Right atrium auricular region (tissue), 2 donors: ENCODE measurements around the gene NEU1. TPM values are rescaled to one million over a fixed set of nuclear protein-coding genes. Genes with fewer than 3 reads are reported as not detected.
"Not testable (repeated sequence)": the region's sequence is repeated elsewhere in the genome, so short reads cannot be mapped to it uniquely, and the experiment has no call there.

Experiments used
- DNase-seq: peaks from one replicate; pipeline ENCODE4 v3.0.0-alpha.2; 2019; ENCODE audit warnings: low spot score
- H3K27ac ChIP-seq, 2 donors: fragments of 200-600 bp; sonication (generic); 1 replicate in 1 of 2; 2 replicates in 1 of 2; pipeline ENCODE4 v1.5.1; 2016 to 2019
- H3K27me3 ChIP-seq, 2 donors: fragments of 200-600 bp; sonication (generic); one replicate each; pipeline versions ENCODE4 v1.5.1 to v1.6.0; 2017 to 2019
- H3K36me3 ChIP-seq: fragments of 200-600 bp; sonication (generic); one replicate; pipeline ENCODE4 v1.5.1; 2016
- H3K4me1 ChIP-seq, 2 donors: fragments of 200-600 bp; sonication (generic); one replicate each; pipeline versions ENCODE4 v1.5.1 to v1.6.0; 2017 to 2019
- H3K4me3 ChIP-seq, 2 donors: fragments of 200-600 bp; sonication (generic); 1 replicate in 1 of 2; 2 replicates in 1 of 2; pipeline ENCODE4 v1.5.1; 2017 to 2019; ENCODE audit warnings: mild to moderate bottlenecking in 1 of 2, moderate library complexity in 1 of 2
- H3K9me3 ChIP-seq, 2 donors: fragments of 200-600 bp; sonication (generic); one replicate each; pipeline ENCODE4 v1.5.1; 2019
- total RNA-seq, 2 donors: library from RNA; depleted of rRNA; stranded (reverse); fragments of >200 nt; gene quantifications; one replicate each; pipeline ENCODE4 v1.1.0, GENCODE V29; 2016
- TF ChIP-seq, protein P1 (sequence below), 2 donors: fragments of 200-600 bp; sonication (generic); IDR thresholded peaks; one replicate each; pipeline ENCODE4 v1.5.1; 2019; ENCODE audit warnings: antibody characterized with exemption in 2 of 2

The NEU1 gene
- total RNA-seq, 2 donors from 2014 or later, result 28.0 to 37.7 TPM

GRCh38 chr6:31822036-31822821 lies 40.4 kb downstream of the NEU1 start:
- Histone ChIP-seq H3K9me3 (no peaks in the 10 kb centered on the region), H3K4me1 (peaks cover 0 to 60% of the 10 kb centered on the region in 2 donors), H3K27me3 (no peaks in the 10 kb centered on the region), H3K36me3 (no peaks in the 10 kb centered on the region), H3K27ac (peak overlapping the region; percentile 99 to 100), H3K4me3 (peak overlapping the region; percentile 47 to 54)
- TF ChIP-seq, protein P1, sequence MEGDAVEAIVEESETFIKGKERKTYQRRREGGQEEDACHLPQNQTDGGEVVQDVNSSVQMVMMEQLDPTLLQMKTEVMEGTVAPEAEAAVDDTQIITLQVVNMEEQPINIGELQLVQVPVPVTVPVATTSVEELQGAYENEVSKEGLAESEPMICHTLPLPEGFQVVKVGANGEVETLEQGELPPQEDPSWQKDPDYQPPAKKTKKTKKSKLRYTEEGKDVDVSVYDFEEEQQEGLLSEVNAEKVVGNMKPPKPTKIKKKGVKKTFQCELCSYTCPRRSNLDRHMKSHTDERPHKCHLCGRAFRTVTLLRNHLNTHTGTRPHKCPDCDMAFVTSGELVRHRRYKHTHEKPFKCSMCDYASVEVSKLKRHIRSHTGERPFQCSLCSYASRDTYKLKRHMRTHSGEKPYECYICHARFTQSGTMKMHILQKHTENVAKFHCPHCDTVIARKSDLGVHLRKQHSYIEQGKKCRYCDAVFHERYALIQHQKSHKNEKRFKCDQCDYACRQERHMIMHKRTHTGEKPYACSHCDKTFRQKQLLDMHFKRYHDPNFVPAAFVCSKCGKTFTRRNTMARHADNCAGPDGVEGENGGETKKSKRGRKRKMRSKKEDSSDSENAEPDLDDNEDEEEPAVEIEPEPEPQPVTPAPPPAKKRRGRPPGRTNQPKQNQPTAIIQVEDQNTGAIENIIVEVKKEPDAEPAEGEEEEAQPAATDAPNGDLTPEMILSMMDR (IDR thresholded peaks at IDR 0.05), result no peak
- peak; percentile 95 for DNase-seq

DNA sequence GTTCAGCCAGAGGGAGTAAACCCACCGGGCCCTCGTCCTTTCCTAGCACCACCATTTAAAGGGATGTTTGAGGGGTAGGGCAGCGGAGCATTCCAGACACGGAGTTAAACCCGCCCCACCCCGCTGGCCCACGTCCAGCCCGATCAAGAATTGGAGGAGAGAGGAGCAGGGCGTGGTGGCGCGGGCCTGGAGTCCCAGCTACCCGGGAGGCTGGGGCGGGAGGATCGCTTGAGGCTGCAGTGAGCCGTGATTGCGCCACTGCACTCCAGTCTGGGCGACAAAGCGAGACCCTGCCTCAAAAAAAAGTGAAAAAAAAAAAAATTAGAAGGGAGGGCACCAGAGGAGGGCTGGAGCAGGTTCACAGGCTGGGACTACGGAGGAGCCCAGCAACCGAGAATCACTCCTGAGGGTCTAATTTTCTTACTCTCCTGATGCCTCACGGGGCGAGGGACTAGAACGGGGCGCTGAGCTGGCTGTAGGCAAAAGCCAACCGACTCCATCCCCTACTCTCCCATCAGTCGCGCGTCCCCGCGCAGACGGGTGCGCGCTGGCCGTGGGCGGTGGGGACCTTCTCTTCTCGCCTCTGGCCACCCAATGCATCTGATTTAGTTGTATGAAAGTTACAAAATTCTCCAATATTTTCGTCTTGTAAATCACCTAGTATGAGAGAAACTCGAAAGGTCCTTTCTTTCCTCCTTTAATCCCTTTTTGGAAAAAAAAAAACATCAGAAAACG lies 41.2 kb downstream of the NEU1 start:
- Histone ChIP-seq H3K4me1 (peaks cover 0 to 56% of the 10 kb centered on the region in 2 donors), H3K27me3 (no peaks in the 10 kb centered on the region), H3K9me3 (no peaks in the 10 kb centered on the region), H3K27ac (peak overlapping the region; percentile 99 to 100), H3K36me3 (no peaks in the 10 kb centered on the region), H3K4me3 (peak overlapping the region; percentile 47 to 54)
- TF ChIP-seq, protein P1 (IDR thresholded peaks at IDR 0.05), result no peak
- peak; percentile 76 for DNase-seq

- H3K9me3 ChIP-seq, DNase-seq, H3K4me3 ChIP-seq, H3K36me3 ChIP-seq, H3K27me3 ChIP-seq: not testable (repeated sequence)
- peaks cover 0 to 48% of the 10 kb centered on the region in 2 donors for H3K4me1 ChIP-seq
- peak overlapping the region; percentile 99 to 100 for H3K27ac ChIP-seq
Measured at GRCh38 chr6:31820399-31820798, 42.2 kb downstream of the NEU1 start.

DNA sequence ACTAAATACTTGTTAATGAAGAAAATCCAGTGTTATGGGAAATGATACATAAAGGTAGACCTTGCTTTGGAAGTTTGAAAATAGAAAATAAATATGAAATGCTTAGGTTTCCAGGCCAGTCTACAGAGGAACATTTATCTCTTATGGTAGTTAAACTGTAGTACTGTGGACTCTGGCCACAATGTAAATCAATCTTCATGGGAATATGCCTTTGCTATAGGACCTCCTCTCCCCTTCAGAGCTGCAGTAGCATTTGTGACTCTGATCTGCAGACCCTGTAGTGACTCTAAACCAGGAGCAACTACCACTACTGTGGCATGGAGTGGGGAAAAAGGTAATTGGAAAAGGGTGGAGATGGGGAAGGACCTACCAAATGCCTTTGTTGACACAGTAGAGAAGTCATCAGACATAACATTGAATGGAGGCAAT lies 42.7 kb downstream of the NEU1 start:
- no peaks in the 10 kb centered on the region for H3K27me3 ChIP-seq
- H3K4me3 ChIP-seq, result no peak overlapping the region

GRCh38 chr6:31817929-31818511 lies 44.6 kb downstream of the NEU1 start:
- H3K4me1 ChIP-seq, result peaks cover 0 to 54% of the 10 kb centered on the region in 2 donors
- DNase-seq, H3K27me3 ChIP-seq, H3K9me3 ChIP-seq, H3K36me3 ChIP-seq: not testable (repeated sequence)
- H3K4me3 ChIP-seq, result peak overlapping the region; percentile 58 to 61
- peak overlapping the region; percentile 99 to 100 for H3K27ac ChIP-seq

More for the DNA sequence above, 42.7 kb downstream of the NEU1 start:
- peaks cover 0 to 48% of the 10 kb centered on the region in 2 donors for H3K4me1 ChIP-seq
- TF ChIP-seq, protein P1 (IDR thresholded peaks at IDR 0.05), result no peak
- H3K36me3 ChIP-seq, result no peaks in the 10 kb centered on the region
- H3K9me3 ChIP-seq, result no peaks in the 10 kb centered on the region
- H3K27ac ChIP-seq, result peak overlapping the region; percentile 99 to 100
- DNase-seq, result no peak

GRCh38 chr6:31817133-31817928 lies 45.3 kb downstream of the NEU1 start:
- not testable (repeated sequence) for DNase-seq, H3K9me3 ChIP-seq, H3K27me3 ChIP-seq, H3K36me3 ChIP-seq
- TF ChIP-seq, protein P1 (IDR thresholded peaks at IDR 0.05), result peak in 1 of 2 donors; percentile 28
- H3K27ac ChIP-seq, result peak overlapping the region; percentile 99 to 100
- peaks cover 0 to 47% of the 10 kb centered on the region in 2 donors for H3K4me1 ChIP-seq
- peak overlapping the region; percentile 58 to 61 for H3K4me3 ChIP-seq
